Nephron progenitor cell (in vitro differentiated cells): ENCODE measurements around the gene OR52A5.

ENCODE experiments used
- DNase-seq: peaks from one replicate; pipeline ENCODE4 v3.0.0; 2021
- H3K27ac Mint-ChIP-seq: 2 replicates; pipeline ENCODE4 v1.8.0; 2021; ENCODE audit warnings: mild to moderate bottlenecking, moderate library complexity, mixed read lengths
- H3K27me3 Mint-ChIP-seq: 2 replicates; pipeline ENCODE4 v1.8.0; 2021; ENCODE audit warnings: mild to moderate bottlenecking, low read depth, mixed read lengths; ENCODE audit not compliant: poor library complexity
- H3K36me3 Mint-ChIP-seq: 2 replicates; pipeline ENCODE4 v1.8.0; 2021; ENCODE audit warnings: low read depth, mixed read lengths
- H3K4me1 Mint-ChIP-seq: 2 replicates; pipeline ENCODE4 v1.8.0; 2021; ENCODE audit warnings: mixed read lengths
- H3K4me3 Mint-ChIP-seq: 2 replicates; pipeline ENCODE4 v1.8.0; 2021; ENCODE audit warnings: mild to moderate bottlenecking, moderate library complexity, mixed read lengths
- H3K9me3 Mint-ChIP-seq: 2 replicates; pipeline ENCODE4 v1.8.0; 2021; ENCODE audit warnings: mild to moderate bottlenecking, moderate library complexity, mixed read lengths
- TF ChIP-seq, protein P1 (sequence below): fragments of 200-600 bp; sonication (generic); IDR thresholded peaks from 2 replicates; pipeline ENCODE4 v1.5.0; 2021; ENCODE audit warnings: antibody characterized with exemption

The OR52A5 gene

DNA sequence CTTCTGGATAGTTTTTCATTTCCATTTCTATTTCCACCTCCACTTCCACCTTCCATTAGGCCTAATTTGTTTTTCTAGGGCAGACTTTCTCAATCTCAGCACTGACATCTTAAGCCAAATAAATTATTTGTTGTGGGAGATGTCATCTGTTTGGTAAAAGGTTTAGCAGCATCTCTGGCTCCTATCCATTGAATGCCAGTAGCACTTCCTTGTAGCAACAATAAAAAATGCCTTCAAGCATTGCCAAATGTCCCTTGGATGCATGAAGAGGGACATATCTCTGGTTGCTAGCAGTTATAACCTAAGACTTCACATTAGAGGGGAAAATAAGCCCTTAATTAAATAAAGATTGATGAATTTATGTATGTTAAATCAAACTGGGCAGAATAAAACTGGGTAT lies 1.9 kb downstream of the OR52A5 start:
- no peaks in the 10 kb centered on the region for H3K9me3 Mint-ChIP-seq
- TF ChIP-seq, protein P1, sequence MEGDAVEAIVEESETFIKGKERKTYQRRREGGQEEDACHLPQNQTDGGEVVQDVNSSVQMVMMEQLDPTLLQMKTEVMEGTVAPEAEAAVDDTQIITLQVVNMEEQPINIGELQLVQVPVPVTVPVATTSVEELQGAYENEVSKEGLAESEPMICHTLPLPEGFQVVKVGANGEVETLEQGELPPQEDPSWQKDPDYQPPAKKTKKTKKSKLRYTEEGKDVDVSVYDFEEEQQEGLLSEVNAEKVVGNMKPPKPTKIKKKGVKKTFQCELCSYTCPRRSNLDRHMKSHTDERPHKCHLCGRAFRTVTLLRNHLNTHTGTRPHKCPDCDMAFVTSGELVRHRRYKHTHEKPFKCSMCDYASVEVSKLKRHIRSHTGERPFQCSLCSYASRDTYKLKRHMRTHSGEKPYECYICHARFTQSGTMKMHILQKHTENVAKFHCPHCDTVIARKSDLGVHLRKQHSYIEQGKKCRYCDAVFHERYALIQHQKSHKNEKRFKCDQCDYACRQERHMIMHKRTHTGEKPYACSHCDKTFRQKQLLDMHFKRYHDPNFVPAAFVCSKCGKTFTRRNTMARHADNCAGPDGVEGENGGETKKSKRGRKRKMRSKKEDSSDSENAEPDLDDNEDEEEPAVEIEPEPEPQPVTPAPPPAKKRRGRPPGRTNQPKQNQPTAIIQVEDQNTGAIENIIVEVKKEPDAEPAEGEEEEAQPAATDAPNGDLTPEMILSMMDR: no peak
- H3K27ac Mint-ChIP-seq: no peak overlapping the region
- H3K4me3 Mint-ChIP-seq: no peak overlapping the region
- DNase-seq: no peak
- no peaks in the 10 kb centered on the region for H3K27me3 Mint-ChIP-seq
- H3K36me3 Mint-ChIP-seq: no peaks in the 10 kb centered on the region
- no peaks in the 10 kb centered on the region for H3K4me1 Mint-ChIP-seq

DNA sequence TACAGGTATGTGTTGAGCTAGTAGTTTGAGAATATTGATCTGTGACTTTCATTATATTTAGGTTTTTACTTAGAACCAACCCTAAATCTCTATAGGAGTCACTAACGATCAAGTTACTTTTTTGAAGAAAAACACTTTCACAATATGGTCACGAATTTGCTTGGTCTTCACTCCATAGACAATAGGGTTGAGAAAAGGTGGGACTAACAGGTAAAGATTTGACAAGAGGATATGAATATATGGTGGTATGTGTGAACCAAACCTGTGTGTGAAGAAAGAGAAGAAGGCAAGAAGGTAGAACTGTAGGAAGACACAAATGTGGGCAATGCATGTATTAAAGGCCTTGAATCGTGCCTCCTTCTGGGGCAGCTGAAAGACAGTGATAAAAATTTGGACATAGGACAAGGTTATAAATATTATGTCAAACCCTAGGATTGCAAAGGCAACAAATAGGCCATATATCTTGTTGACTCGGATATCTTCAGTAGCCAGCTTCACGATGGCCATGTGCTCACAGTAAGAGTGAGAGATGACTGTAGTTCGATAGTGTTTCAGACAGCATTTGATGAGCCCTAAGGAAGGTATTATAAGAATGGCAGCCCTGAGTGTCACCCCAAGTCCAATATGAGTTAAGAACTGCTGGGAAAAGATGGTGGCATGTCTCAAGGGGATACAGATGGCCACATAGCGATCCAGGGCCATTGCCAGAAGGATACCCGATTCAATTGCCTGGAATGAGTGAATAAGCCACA lies 6.4 kb downstream of the OR52A5 start:
- H3K4me3 Mint-ChIP-seq: no peak overlapping the region
- H3K27ac Mint-ChIP-seq: no peak overlapping the region
- TF ChIP-seq, protein P1: no peak
- H3K4me1 Mint-ChIP-seq: no peaks in the 10 kb centered on the region
- no peaks in the 10 kb centered on the region for H3K9me3 Mint-ChIP-seq
- H3K27me3 Mint-ChIP-seq: peaks cover 5% of the 10 kb centered on the region
- no peak for DNase-seq
- H3K36me3 Mint-ChIP-seq: no peaks in the 10 kb centered on the region

DNA sequence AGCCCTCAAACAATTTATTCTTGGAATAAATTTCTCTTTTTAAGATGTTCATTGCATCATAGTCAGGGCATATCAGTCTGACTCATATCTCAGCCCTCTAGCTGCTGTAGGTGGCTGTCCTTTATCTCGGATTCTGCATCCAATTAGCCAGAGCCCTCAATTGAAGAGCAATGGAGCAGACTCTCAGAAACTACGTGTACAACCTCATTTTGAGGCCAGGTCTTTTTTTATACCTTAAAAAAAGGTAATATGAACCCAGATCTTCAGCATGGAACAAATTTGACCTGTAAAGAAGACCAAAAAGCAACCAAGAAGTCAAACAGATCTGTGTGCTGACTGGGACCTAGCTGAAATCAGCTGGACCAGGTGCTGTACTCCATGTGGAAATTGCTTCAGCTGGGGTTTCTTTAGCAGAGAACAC lies 8.7 kb downstream of the OR52A5 start:
- Mint-ChIP-seq H3K4me1 (no peaks in the 10 kb centered on the region), H3K4me3 (no peak overlapping the region), H3K27me3 (peaks cover 8% of the 10 kb centered on the region), H3K9me3 (no peaks in the 10 kb centered on the region), H3K36me3 (no peaks in the 10 kb centered on the region), H3K27ac (no peak overlapping the region)
- no peak for DNase-seq
- TF ChIP-seq, protein P1: no peak

DNA sequence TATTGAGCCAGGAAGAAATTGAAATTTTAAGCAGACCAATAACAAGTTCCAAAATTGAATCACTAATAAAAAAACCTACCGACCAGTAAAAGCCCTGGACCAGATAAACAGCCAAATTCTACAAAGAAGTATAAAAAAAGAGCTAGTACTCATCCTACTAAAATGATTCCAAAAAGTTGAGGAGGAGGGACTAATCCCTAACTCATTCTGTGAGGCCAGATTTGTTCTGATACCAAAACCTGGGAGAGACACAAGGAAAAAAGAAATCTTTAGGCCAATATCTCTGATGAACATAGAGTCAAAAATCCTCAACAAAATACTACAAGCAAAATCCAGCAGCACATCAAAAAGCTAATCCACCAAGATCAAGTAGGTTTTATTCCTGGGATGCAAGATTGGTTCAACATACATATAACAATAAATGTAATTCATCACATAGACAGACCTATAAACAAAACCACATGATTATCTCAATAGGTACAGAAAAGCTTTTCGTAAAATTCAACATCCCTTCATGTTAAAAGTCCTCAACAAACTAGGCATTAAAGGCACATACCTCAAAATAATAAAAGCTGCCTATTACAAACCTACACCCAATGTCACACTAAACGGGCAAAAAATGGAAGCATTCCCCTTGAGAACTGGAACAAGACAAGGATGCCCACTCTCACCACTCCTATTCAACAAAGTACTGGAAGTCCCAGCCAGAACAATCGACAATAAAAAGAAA lies 13.1 kb downstream of the OR52A5 start:
- Mint-ChIP-seq H3K27ac (no peak overlapping the region), H3K36me3 (no peaks in the 10 kb centered on the region), H3K27me3 (peaks cover 8% of the 10 kb centered on the region), H3K9me3 (no peaks in the 10 kb centered on the region), H3K4me1 (peaks cover 5% of the 10 kb centered on the region), H3K4me3 (no peak overlapping the region)
- TF ChIP-seq, protein P1: no peak
- DNase-seq: no peak

DNA sequence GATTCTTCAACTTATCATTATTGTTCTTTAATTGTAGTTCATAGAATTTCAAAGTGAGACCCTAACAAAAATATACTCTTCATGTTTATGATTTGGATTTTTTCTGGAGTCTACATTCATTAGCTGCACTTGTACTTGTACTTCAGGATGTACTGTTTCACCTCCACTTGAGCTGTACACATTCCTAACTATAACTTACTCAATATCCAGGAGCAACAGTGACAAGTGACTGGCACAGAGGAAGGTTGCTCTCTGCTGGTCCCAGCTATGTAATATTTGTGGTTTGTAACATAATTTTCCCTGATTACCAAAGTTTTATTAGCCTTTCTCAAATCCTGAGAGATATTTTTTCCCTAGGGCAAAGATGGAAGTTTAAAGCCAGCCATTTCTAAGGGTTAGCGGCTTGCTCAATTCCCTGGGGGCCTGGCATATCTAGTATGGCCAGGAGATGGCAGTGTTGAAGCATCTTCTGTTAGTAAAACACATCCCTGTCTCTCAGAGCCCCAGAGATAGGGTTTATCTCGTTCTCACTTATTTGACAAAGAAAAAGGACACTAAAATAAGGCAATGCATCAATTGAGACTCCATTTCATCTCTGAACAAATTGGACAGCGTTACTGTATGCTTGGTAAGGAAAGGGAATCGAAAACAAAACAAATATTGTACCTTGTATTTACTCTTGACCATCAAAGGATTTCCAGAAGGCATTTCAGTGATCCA lies 14.2 kb downstream of the OR52A5 start:
- TF ChIP-seq, protein P1: peak; percentile 91
- peak; percentile 74 for DNase-seq
- H3K4me3 Mint-ChIP-seq: no peak overlapping the region
- H3K27ac Mint-ChIP-seq: no peak overlapping the region
- peaks cover 5% of the 10 kb centered on the region for H3K4me1 Mint-ChIP-seq
- H3K9me3 Mint-ChIP-seq: no peaks in the 10 kb centered on the region
- no peaks in the 10 kb centered on the region for H3K36me3 Mint-ChIP-seq
- H3K27me3 Mint-ChIP-seq: peaks cover 5% of the 10 kb centered on the region
